ENCODE data around the gene HOXD1. TPM values are rescaled to one million over a fixed set of nuclear protein-coding genes. Genes with fewer than 3 reads are reported as not detected.

Gene HOXD1
- polyA plus RNA-seq, 1 of the 3 experiments (the other 2 are of a cell fraction), result not detected

- H3K9ac ChIP-seq, result no peak overlapping the region
- DNase-seq, result no peak
- CTCF ChIA-PET, result interaction anchor here (1.1 to 26.1 kb wide), 8 partner anchors 13 to 669 kb away, joined by 3 to 1047 read pairs (median 10); partner anchors contain the start of gene HOXD9
- H3K4me1 ChIP-seq (ENCODE audit: control insufficient read depth in 1 of 2, insufficient read depth in 2 of 2, low read depth in 1 of 2, low read length in 1 of 2), result peaks cover 0 to 14% of the 10 kb centered on the region in 2 experiments; a peak in 1 of 4 replicates
- WGBS (ENCODE audit: low lambda C conversion rate), result 88% methylated on average over 4 of the region's 4 CpGs
- H3K9me2 ChIP-seq, result no peaks in the 10 kb centered on the region
- no peak overlapping the region for H3K4me3 ChIP-seq (ENCODE audit: low read depth in 2 of 2, low read length in 1 of 2)
- no peaks in the 10 kb centered on the region for H4K20me1 ChIP-seq (ENCODE audit: insufficient read depth)
- TF ChIP-seq, protein P1, sequence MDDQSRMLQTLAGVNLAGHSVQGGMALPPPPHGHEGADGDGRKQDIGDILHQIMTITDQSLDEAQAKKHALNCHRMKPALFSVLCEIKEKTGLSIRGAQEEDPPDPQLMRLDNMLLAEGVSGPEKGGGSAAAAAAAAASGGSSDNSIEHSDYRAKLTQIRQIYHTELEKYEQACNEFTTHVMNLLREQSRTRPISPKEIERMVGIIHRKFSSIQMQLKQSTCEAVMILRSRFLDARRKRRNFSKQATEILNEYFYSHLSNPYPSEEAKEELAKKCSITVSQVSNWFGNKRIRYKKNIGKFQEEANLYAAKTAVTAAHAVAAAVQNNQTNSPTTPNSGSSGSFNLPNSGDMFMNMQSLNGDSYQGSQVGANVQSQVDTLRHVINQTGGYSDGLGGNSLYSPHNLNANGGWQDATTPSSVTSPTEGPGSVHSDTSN (IDR thresholded peaks at IDR 0.05), result no peak
- TF ChIP-seq RAD21 (IDR thresholded peaks at IDR 0.05; ENCODE audit: low read length), result no peak
- TF ChIP-seq NFIC (IDR thresholded peaks at IDR 0.05; ENCODE audit: borderline replicate concordance), result no peak
- TF ChIP-seq TEAD4 (IDR thresholded peaks at IDR 0.05; ENCODE audit: borderline replicate concordance, insufficient read depth), result no peak
- no peak for TF ChIP-seq POLR2AphosphoS5 (IDR thresholded peaks at IDR 0.05; ENCODE audit: low read depth, low read length)
- TF ChIP-seq, protein P2, sequence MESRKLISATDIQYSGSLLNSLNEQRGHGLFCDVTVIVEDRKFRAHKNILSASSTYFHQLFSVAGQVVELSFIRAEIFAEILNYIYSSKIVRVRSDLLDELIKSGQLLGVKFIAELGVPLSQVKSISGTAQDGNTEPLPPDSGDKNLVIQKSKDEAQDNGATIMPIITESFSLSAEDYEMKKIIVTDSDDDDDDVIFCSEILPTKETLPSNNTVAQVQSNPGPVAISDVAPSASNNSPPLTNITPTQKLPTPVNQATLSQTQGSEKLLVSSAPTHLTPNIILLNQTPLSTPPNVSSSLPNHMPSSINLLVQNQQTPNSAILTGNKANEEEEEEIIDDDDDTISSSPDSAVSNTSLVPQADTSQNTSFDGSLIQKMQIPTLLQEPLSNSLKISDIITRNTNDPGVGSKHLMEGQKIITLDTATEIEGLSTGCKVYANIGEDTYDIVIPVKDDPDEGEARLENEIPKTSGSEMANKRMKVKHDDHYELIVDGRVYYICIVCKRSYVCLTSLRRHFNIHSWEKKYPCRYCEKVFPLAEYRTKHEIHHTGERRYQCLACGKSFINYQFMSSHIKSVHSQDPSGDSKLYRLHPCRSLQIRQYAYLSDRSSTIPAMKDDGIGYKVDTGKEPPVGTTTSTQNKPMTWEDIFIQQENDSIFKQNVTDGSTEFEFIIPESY (IDR thresholded peaks at IDR 0.05; ENCODE audit: borderline replicate concordance, low read depth), result no peak
- no peak overlapping the region for H3K4me2 ChIP-seq
- no peak overlapping the region; a peak in 1 of 4 replicates for H3K27ac ChIP-seq (ENCODE audit: low read depth in 2 of 2, low read length in 1 of 2)
- H3K36me3 ChIP-seq (replicated peaks in 1 of 2; ENCODE audit: control insufficient read depth in 1 of 2, insufficient read depth in 2 of 2, low read length in 1 of 2), result no peaks in the 10 kb centered on the region
- H3K9me3 ChIP-seq, result no peaks in the 10 kb centered on the region
- H3K79me2 ChIP-seq (ENCODE audit: insufficient read depth), result peaks cover 13% of the 10 kb centered on the region
- no peaks in the 10 kb centered on the region for H3K27me3 ChIP-seq (ENCODE audit: insufficient read depth)
- no peak overlapping the region for H2AFZ ChIP-seq (ENCODE audit: low read depth)
- no peaks in the 10 kb centered on the region for H3F3A ChIP-seq (replicated peaks; ENCODE audit: insufficient read depth)
- POLR2A ChIA-PET, result interaction anchor here (0.5 kb wide), 1 partner anchor 511 kb away, joined by 3 read pairs; no protein-coding TSS in a partner anchor
Measured at GRCh38 chr2:176145085-176145969, 43.1 kb upstream of the HOXD1 start.

- no peaks in the 10 kb centered on the region for H3K27me3 ChIP-seq (ENCODE audit: insufficient read depth)
- no peak overlapping the region for H3K4me2 ChIP-seq
- no peak overlapping the region for H3K4me3 ChIP-seq (ENCODE audit: low read depth in 2 of 2, low read length in 1 of 2)
- H4K20me1 ChIP-seq (ENCODE audit: insufficient read depth), result no peaks in the 10 kb centered on the region
- ChIA-PET POLR2A (no interaction called here), CTCF (interaction anchor here (1.2 to 11.3 kb wide), 6 partner anchors 22 to 506 kb away, joined by 3 to 154 read pairs (median 10); partner anchors contain the start of gene HOXD9)
- H3K4me1 ChIP-seq (ENCODE audit: control insufficient read depth in 1 of 2, insufficient read depth in 2 of 2, low read depth in 1 of 2, low read length in 1 of 2), result peaks cover 0 to 9% of the 10 kb centered on the region in 2 experiments; a peak in 1 of 4 replicates
- H3F3A ChIP-seq (replicated peaks; ENCODE audit: insufficient read depth), result no peaks in the 10 kb centered on the region
- DNase-seq, result no peak
- H3K36me3 ChIP-seq (replicated peaks in 1 of 2; ENCODE audit: control insufficient read depth in 1 of 2, insufficient read depth in 2 of 2, low read length in 1 of 2), result no peaks in the 10 kb centered on the region
- no peaks in the 10 kb centered on the region for H3K9me3 ChIP-seq
- H3K27ac ChIP-seq (ENCODE audit: low read depth in 2 of 2, low read length in 1 of 2), result no peak overlapping the region
- H2AFZ ChIP-seq (ENCODE audit: low read depth), result no peak overlapping the region
- H3K79me2 ChIP-seq (ENCODE audit: insufficient read depth), result peaks cover 9% of the 10 kb centered on the region
- H3K9ac ChIP-seq, result no peak overlapping the region
- WGBS (ENCODE audit: low lambda C conversion rate), result 77% methylated on average over 6 of the region's 6 CpGs
- H3K9me2 ChIP-seq, result no peaks in the 10 kb centered on the region
- no peak for TF ChIP-seq EP300 (IDR thresholded peaks at IDR 0.05; ENCODE audit: borderline replicate concordance in 1 of 2, low read depth in 1 of 2, low read length in 1 of 2)
- TF ChIP-seq MEF2A (IDR thresholded peaks at IDR 0.05; ENCODE audit: borderline replicate concordance, low read depth), result no peak
- TF ChIP-seq EZH2phosphoT487 (IDR thresholded peaks at IDR 0.05; ENCODE audit: borderline replicate concordance, low read depth), result no peak
- TF ChIP-seq FOSL2 (IDR thresholded peaks at IDR 0.05; ENCODE audit: borderline replicate concordance, low read depth), result no peak
Measured at GRCh38 chr2:176146101-176146500, 42.4 kb upstream of the HOXD1 start.

All from SK-N-SH (cell line).